ENCODE measurements around the gene PELI2. TPM values are rescaled to one million over a fixed set of nuclear protein-coding genes. Genes with fewer than 3 reads are reported as not detected.

PELI2 gene
- total RNA-seq, 1 experiment from 2014 or later = 23.5 TPM

DNA sequence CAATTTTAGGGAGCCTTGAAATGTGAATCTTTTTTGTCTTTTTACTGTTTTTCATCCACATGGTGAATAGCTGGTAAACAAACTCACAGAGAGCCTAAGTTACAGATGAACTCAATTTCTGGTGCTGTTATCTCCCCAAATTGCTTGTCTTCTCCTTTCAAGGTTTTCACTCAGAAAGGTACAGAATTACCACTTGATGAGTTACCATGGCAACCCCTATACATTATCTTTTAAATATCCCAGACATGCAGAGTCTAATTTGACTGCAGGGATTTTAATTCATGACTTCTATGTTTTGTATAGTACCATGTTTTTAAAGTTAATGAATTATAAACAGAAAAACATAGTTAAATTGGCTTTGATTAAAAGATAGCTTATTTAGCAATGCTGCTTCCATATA, 203.7 kb downstream of the PELI2 start:
- H3K9me3 Mint-ChIP-seq = peaks cover 23% of the 10 kb centered on the region
- H3K27ac Mint-ChIP-seq = no peak overlapping the region
- no peaks in the 10 kb centered on the region for H3K27me3 Mint-ChIP-seq (ENCODE audit: low read depth)
- no peak overlapping the region for H3K4me3 Mint-ChIP-seq
- DNase-seq (ENCODE audit: low spot score) = no peak
- POLR2A ChIA-PET = no interaction called here
- CTCF ChIA-PET = no interaction called here
- ATAC-seq = no peak
- H3K36me3 Mint-ChIP-seq = peaks cover 17% of the 10 kb centered on the region
- peaks cover 3% of the 10 kb centered on the region for H3K4me1 Mint-ChIP-seq
- TF ChIP-seq, protein P1, sequence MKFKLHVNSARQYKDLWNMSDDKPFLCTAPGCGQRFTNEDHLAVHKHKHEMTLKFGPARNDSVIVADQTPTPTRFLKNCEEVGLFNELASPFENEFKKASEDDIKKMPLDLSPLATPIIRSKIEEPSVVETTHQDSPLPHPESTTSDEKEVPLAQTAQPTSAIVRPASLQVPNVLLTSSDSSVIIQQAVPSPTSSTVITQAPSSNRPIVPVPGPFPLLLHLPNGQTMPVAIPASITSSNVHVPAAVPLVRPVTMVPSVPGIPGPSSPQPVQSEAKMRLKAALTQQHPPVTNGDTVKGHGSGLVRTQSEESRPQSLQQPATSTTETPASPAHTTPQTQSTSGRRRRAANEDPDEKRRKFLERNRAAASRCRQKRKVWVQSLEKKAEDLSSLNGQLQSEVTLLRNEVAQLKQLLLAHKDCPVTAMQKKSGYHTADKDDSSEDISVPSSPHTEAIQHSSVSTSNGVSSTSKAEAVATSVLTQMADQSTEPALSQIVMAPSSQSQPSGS (CRISPR knock-in tag; IDR thresholded peaks at IDR 0.05; ENCODE audit: borderline replicate concordance, low read depth) = no peak
- TF ChIP-seq EMX1 (CRISPR knock-in tag; IDR thresholded peaks at IDR 0.05) (no peak), ERG (CRISPR knock-in tag; IDR thresholded peaks at IDR 0.05) (no peak), OVOL2 (CRISPR knock-in tag; IDR thresholded peaks at IDR 0.05; ENCODE audit: borderline replicate concordance) (no peak), ZNF232 (CRISPR knock-in tag; IDR thresholded peaks at IDR 0.05) (no peak), FOXK1 (CRISPR knock-in tag; IDR thresholded peaks at IDR 0.05) (no peak), PRRX2 (CRISPR knock-in tag; IDR thresholded peaks at IDR 0.05) (no peak), RELA (CRISPR knock-in tag; IDR thresholded peaks at IDR 0.05; ENCODE audit: borderline replicate concordance) (no peak), JAZF1 (CRISPR knock-in tag; IDR thresholded peaks at IDR 0.05) (no peak), CBFB (CRISPR knock-in tag; IDR thresholded peaks at IDR 0.05; ENCODE audit: low read depth) (no peak)
- TF ChIP-seq, protein P2, sequence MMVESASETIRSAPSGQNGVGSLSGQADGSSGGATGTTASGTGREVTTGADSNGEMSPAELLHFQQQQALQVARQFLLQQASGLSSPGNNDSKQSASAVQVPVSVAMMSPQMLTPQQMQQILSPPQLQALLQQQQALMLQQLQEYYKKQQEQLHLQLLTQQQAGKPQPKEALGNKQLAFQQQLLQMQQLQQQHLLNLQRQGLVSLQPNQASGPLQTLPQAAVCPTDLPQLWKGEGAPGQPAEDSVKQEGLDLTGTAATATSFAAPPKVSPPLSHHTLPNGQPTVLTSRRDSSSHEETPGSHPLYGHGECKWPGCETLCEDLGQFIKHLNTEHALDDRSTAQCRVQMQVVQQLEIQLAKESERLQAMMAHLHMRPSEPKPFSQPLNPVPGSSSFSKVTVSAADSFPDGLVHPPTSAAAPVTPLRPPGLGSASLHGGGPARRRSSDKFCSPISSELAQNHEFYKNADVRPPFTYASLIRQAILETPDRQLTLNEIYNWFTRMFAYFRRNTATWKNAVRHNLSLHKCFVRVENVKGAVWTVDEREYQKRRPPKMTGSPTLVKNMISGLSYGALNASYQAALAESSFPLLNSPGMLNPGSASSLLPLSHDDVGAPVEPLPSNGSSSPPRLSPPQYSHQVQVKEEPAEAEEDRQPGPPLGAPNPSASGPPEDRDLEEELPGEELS (CRISPR knock-in tag; IDR thresholded peaks at IDR 0.05) = no peak
- TF ChIP-seq, protein P3, sequence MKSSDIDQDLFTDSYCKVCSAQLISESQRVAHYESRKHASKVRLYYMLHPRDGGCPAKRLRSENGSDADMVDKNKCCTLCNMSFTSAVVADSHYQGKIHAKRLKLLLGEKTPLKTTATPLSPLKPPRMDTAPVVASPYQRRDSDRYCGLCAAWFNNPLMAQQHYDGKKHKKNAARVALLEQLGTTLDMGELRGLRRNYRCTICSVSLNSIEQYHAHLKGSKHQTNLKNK (CRISPR knock-in tag; IDR thresholded peaks at IDR 0.05) = no peak

DNA sequence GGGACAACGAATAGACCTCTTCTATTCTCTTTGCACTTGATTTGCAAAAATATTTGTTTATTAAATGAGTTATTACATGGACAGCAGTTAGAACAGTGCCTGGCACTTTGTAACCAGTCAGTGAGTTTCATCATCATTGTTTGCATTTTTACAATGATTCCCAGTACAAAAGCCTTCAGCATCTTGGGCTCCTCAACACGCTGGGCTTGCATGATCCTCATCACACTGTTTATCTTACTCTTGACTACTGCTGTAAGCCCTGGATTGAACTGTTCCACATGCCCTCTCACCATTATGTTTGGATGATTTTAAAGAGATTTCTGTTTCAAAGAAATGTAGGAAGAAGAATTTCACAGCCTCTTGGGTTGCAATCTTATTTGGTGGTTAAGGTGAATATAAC, 204.3 kb downstream of the PELI2 start:
- CTCF ChIA-PET = no interaction called here
- DNase-seq (ENCODE audit: low spot score) = no peak
- peaks cover 17% of the 10 kb centered on the region for H3K36me3 Mint-ChIP-seq
- H3K27me3 Mint-ChIP-seq (ENCODE audit: low read depth) = no peaks in the 10 kb centered on the region
- H3K4me1 Mint-ChIP-seq = peaks cover 5% of the 10 kb centered on the region
- POLR2A ChIA-PET = no interaction called here
- H3K9me3 Mint-ChIP-seq = peaks cover 23% of the 10 kb centered on the region
- H3K27ac Mint-ChIP-seq = no peak overlapping the region
- no peak for ATAC-seq
- H3K4me3 Mint-ChIP-seq = no peak overlapping the region
- no peak for TF ChIP-seq ARID4B (CRISPR knock-in tag; IDR thresholded peaks at IDR 0.05; ENCODE audit: borderline replicate concordance)
- no peak for TF ChIP-seq PREB (CRISPR knock-in tag; IDR thresholded peaks at IDR 0.05; ENCODE audit: borderline replicate concordance)
- no peak for TF ChIP-seq NR2C2 (CRISPR knock-in tag; IDR thresholded peaks at IDR 0.05)
- TF ChIP-seq RORB (CRISPR knock-in tag; IDR thresholded peaks at IDR 0.05) = no peak
- no peak for TF ChIP-seq ZNF219 (CRISPR knock-in tag; IDR thresholded peaks at IDR 0.05; ENCODE audit: borderline replicate concordance)
- no peak for TF ChIP-seq TCF7 (CRISPR knock-in tag; IDR thresholded peaks at IDR 0.05; ENCODE audit: low read depth)
- TF ChIP-seq PRDM15 (CRISPR knock-in tag; IDR thresholded peaks at IDR 0.05) = no peak
- TF ChIP-seq ZSCAN18 (CRISPR knock-in tag; IDR thresholded peaks at IDR 0.05) = no peak

Data from WTC11 (cell line).